AG09319 (cell line): Measurements from ENCODE around the gene HIRA.

Source experiments
- DNase-seq: peaks from one replicate; pipeline ENCODE4 v3.0.0-alpha.2; 2010; ENCODE audit warnings: low read depth; ENCODE audit errors: extremely low read depth
- TF ChIP-seq, protein P1 (sequence below): IDR thresholded peaks from 2 replicates; pipeline ENCODE4 v1.5.1; 2011; ENCODE audit warnings: low read depth, mild to moderate bottlenecking, inconsistent platforms, low read length, moderate library complexity

HIRA gene

GRCh38 chr22:19385221-19385906 lies 46.2 kb downstream of the HIRA start:
- TF ChIP-seq, protein P1, sequence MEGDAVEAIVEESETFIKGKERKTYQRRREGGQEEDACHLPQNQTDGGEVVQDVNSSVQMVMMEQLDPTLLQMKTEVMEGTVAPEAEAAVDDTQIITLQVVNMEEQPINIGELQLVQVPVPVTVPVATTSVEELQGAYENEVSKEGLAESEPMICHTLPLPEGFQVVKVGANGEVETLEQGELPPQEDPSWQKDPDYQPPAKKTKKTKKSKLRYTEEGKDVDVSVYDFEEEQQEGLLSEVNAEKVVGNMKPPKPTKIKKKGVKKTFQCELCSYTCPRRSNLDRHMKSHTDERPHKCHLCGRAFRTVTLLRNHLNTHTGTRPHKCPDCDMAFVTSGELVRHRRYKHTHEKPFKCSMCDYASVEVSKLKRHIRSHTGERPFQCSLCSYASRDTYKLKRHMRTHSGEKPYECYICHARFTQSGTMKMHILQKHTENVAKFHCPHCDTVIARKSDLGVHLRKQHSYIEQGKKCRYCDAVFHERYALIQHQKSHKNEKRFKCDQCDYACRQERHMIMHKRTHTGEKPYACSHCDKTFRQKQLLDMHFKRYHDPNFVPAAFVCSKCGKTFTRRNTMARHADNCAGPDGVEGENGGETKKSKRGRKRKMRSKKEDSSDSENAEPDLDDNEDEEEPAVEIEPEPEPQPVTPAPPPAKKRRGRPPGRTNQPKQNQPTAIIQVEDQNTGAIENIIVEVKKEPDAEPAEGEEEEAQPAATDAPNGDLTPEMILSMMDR, result no peak
- DNase-seq, result no peak

DNA sequence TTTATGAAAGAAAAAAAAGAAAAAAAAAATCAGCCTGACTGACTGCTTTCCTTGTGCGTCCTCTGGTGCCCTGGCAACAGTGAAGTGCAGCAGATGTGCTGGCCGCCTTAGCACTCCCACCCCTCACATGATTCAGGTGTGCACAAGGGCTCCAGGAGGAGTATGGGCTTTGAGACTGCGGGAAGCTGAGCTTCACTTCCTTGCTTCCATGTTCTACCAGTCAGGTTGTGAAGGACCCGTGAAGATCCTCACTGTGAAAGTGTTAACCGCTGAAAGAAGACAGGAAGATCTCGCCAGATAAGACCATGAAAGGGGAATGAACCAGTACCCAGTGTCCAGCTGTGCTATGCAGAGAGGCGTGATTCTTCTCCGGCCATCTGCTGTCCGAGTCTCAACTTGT lies 48.2 kb downstream of the HIRA start:
- DNase-seq, result no peak
- TF ChIP-seq, protein P1, result no peak

DNA sequence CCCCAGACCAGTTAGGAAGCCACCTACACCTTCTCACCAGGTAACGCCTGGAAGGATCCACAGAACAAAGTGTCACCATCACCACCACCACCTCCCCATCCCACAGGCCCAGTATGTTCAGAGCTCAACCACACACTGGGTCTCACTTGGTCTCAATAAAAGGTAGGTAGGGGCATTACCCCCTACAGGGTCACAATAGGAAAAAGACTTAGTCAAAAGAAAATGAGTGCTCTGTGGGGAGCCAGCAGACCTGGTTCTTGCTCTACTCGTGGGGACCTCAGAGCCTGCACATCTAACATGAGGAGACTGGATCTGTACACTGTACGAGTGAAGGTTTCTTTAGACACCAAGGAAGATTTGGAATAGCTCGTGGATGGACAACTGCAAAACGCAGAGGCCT lies 49.3 kb downstream of the HIRA start:
- DNase-seq, result no peak
- TF ChIP-seq, protein P1, result no peak

DNA sequence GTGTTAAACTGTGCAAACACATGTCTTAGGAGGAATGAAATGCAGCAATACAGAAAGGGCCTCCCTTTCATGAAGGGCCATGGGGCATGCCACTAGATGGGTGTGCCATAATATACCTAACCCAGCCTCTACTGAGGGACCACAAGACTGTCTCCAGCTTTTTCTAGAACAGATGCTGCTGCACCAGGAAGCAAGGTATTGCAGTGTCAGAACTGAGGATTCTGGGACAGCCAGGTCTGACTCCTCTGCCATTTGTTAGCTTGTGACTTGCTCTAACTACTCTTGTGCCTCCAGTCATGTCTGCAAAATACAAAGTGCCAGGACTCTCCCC lies 53.2 kb downstream of the HIRA start:
- TF ChIP-seq, protein P1, result no peak
- DNase-seq, result no peak

- TF ChIP-seq, protein P1, result no peak
- DNase-seq, result no peak
Measured at GRCh38 chr22:19377565-19378343, 53.8 kb downstream of the HIRA start.

- TF ChIP-seq, protein P1, result no peak
- DNase-seq, result no peak
Measured at GRCh38 chr22:19376971-19377370, 54.6 kb downstream of the HIRA start.

DNA sequence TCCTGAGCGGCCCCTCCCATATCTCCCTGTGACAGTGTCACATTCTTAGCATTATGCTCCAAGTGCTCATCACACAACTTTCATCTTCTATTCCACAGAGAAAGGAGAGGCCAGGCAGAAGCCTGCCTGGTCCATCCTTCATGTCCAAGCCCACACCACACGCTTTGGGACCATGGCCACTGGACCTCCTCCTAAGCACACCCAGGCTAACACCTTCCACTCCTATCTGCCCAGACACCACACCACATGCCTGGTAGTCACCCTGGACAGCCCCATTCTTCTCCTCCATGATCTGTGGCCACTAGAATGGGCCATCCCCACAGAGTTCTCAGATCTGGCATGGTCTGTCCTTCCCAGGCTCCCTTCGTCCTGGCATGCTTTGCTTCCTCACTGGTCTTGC lies 55.3 kb downstream of the HIRA start:
- DNase-seq, result no peak
- TF ChIP-seq, protein P1, result no peak
